ENCODE measurements around the gene BAHD1.
A peak's percentile ranks its signal among the peaks of the same experiment; 100 is the strongest.

The BAHD1 gene

GRCh38 chr15:40469776-40470390, 29.1 kb downstream of the BAHD1 start:
- no peak for DNase-seq

- peak; percentile 61 for DNase-seq
Measured at GRCh38 chr15:40470423-40471104, 29.8 kb downstream of the BAHD1 start, which contains the start of gene CHST14. CHST14 (plus strand) TSS chr15:40470984; CDS start chr15:40471214, 230 bp downstream.

- DNase-seq, result no peak
Measured at GRCh38 chr15:40471105-40471807, 30.5 kb downstream of the BAHD1 start.

- DNase-seq, result no peak
Measured at GRCh38 chr15:40471808-40472150, 31.0 kb downstream of the BAHD1 start.

GRCh38 chr15:40472171-40472727, 31.5 kb downstream of the BAHD1 start:
- no peak for DNase-seq

- DNase-seq, result no peak
Measured at GRCh38 chr15:40474581-40474980, 33.8 kb downstream of the BAHD1 start.

- no peak for DNase-seq
Measured at GRCh38 chr15:40477642-40478327, 37.0 kb downstream of the BAHD1 start.

- DNase-seq, result no peak
Measured at GRCh38 chr15:40479024-40479423, 38.3 kb downstream of the BAHD1 start.

- no peak for DNase-seq
Measured at GRCh38 chr15:40481341-40482074, 40.8 kb downstream of the BAHD1 start.

- DNase-seq, result no peak
Measured at GRCh38 chr15:40483919-40484318, 43.2 kb downstream of the BAHD1 start.

GRCh38 chr15:40486066-40486770, 45.5 kb downstream of the BAHD1 start:
- DNase-seq, result no peak

GRCh38 chr15:40487816-40488682, 47.3 kb downstream of the BAHD1 start:
- no peak for DNase-seq

- no peak for DNase-seq
Measured at GRCh38 chr15:40489274-40490175, 48.8 kb downstream of the BAHD1 start.

- peak; percentile 23 for DNase-seq
Measured at GRCh38 chr15:40493089-40493840, 52.5 kb downstream of the BAHD1 start.

GRCh38 chr15:40495516-40495915, 54.8 kb downstream of the BAHD1 start:
- no peak for DNase-seq

- no peak for DNase-seq
Measured at GRCh38 chr15:40498418-40498817, 57.7 kb downstream of the BAHD1 start.

GRCh38 chr15:40498891-40499290, 58.1 kb downstream of the BAHD1 start:
- no peak for DNase-seq

- DNase-seq, result no peak
Measured at GRCh38 chr15:40499931-40500330, 59.2 kb downstream of the BAHD1 start.
